ENCODE measurements around the gene ZNF630.
"Not testable (repeated sequence)": the region's sequence is repeated elsewhere in the genome, so short reads cannot be mapped to it uniquely, and the experiment has no call there.

Gene ZNF630

DNA sequence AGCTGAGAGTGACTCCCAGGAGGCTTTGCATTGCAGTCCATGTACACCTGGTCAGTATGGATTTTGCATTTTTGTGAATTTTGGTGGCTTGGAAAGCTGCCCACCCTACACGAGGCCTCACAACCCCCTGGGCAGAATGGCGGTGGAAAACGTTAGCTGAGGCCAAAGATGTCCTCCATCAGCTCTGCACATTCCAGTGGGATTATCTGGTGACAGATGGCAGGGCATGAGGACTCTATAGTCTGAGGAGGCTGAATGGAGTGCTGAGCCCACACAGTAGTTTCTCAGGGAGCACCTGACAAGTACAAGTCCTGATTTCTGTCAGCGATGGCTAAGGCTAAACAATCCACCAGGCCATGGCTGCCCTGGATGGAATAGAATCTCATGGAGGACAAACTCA is 43.9 kb downstream of the ZNF630 start:
- DNase-seq, result not testable (repeated sequence)

- DNase-seq, result peak; percentile 52 to 88 (median 59)
Measured at GRCh38 chrX:48025561-48025960, 45.9 kb downstream of the ZNF630 start.

GRCh38 chrX:48022738-48023137 is 48.7 kb downstream of the ZNF630 start:
- no peak for DNase-seq

DNA sequence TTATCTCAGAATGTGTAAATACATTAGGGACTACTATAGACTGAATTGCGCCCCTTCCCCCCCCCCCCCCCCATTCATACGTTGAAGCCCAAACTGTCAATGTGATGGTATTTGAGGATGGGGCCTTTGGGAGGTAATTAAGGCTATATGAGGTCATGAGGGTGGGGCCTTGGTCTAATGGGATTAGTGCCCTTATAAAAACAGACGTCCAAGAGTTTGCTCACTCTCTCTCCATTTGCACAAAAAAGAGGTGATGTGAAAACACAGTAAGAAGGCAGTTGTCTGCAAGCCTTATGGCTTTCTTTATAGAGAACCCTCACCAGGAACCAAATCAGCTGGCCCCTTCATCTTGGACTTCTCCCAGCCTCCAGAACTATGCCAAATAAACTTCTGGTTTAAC is 49.3 kb downstream of the ZNF630 start:
- DNase-seq, result no peak

DNA sequence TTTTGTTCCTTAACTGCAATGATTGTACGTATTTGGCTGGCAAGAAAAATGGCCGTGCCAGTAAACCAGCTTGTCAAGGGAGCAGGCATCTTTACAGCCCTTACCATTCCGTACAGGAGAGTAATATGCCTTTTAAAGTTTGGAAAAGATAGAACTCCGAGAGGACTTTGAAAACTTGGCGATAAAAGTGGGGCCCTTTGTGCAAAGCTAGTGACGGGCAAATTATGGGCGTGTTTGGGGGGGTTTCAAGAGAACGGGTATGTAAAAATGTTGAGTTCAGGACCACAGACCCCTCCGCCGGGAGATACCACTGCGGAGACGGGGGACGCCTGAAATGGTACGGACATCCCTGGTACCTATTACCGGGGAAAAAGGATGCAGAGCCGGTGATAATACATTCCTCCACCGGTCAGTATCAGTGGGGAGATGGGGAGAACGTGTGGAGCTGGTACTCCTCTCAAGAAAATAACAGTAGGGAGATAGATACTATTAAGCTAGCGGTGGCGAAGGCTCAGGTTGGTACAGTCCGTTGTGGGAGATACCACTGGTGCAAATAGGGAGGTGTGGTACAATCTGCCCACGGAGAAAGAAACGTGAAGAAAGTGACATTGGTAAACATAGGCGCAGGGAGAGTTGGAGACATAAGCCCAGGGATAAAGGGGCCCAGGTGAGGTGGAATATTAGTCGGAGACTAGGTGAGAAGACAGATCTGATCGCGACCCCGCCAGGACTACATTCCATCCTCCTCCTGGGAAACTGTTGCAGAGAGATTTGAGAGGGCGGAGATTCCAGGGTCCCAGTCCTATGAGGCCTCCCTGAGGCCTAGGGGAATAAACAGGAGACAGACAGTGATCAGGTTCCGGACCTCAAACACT is 50.2 kb downstream of the ZNF630 start:
- peak; percentile 66 to 98 (median 97) for DNase-seq

DNA sequence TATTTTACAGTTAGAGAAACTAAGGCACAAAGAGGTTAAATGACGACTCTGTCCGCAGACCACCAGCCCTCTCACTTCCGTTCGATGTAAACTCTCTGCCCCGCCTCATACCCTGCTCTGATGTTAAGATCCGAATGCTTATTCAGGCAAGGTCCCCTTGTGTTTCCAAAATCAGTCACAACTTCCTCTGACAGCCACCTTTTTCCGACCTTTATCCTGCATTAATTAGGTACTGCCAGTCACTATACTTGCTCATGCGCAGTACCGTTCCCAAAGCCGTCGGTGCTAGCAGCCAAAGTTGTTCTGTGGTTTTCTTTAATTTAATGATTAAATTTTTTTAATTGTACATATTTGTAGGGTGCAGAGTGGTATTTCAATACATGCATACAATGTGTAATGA is 51.0 kb downstream of the ZNF630 start:
- DNase-seq, result not testable (repeated sequence)

GRCh38 chrX:48019892-48020291 is 51.5 kb downstream of the ZNF630 start:
- DNase-seq, result not testable (repeated sequence)

GRCh38 chrX:48016583-48017310 is 54.7 kb downstream of the ZNF630 start:
- DNase-seq, result not testable (repeated sequence)

DNA sequence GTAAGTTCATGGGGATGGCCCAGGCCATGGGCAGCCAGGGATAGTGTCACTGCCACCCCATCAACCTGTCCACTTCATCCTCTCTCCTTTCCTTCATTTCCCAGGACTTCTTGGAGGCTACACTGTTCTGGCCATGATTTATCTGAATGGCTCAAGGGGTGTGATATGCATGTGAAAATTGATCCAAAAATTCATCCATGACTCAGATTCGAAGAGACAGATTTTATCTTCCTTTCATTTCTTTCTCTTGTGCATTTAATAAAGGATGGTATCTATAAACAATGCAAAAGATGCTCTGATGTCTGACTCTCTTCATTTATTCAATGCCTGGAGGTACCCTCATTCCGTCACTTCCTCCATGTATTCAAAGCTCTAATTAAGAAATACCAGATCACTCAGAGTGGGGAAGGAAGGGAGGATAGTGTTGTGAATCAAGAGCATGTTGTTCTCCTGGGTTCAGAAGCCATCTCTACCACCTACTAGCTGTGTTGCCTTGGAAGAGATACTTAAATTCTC is 61.9 kb downstream of the ZNF630 start:
- DNase-seq, result not testable (repeated sequence)

Measured in NCI-H1417 (cell line).